CD4-positive, CD25-positive, alpha-beta regulatory T cell (primary cell): ENCODE data around the gene ABCG5. TPM values are rescaled to one million over a fixed set of nuclear protein-coding genes. Genes with fewer than 3 reads are reported as not detected.
A peak's percentile ranks its signal among the peaks of the same experiment; 100 is the strongest.

Source experiments
- ATAC-seq, 2 donors: fragments of 150-1000 bp; cut with Tn5 transposase; one replicate each; pipeline ENCODE4 v1.10.0; 2021; ENCODE audit warnings: low read depth in 2 of 2, moderate number of reproducible peaks in 2 of 2, moderate library complexity in 1 of 2
- DNase-seq, 3 donors: peaks; one replicate each; pipeline versions ENCODE4 v3.0.0 to v3.0.0-alpha.2; 2012 to 2022; ENCODE audit warnings: mixed read lengths in 1 of 3
- H3K27ac ChIP-seq: one replicate; pipeline ENCODE4 v1.7.0; 2013; ENCODE audit warnings: mild to moderate bottlenecking, low read length; ENCODE audit not compliant: insufficient read depth, poor library complexity, severe bottlenecking
- H3K27me3 ChIP-seq: one replicate; pipeline ENCODE4 v1.7.0; 2013; ENCODE audit warnings: low read length; ENCODE audit not compliant: control insufficient read depth, insufficient read depth
- H3K36me3 ChIP-seq: one replicate; pipeline ENCODE4 v1.7.0; 2013; ENCODE audit warnings: mild to moderate bottlenecking, low read length, moderate library complexity; ENCODE audit not compliant: control insufficient read depth, insufficient read depth
- H3K4me1 ChIP-seq: 2 replicates; pipeline ENCODE4 v1.7.0; 2013; ENCODE audit warnings: mild to moderate bottlenecking, low read length; ENCODE audit not compliant: insufficient read depth, control insufficient read depth, poor library complexity, severe bottlenecking
- H3K4me3 ChIP-seq: one replicate; pipeline ENCODE4 v1.7.0; 2013; ENCODE audit warnings: low read depth, mild to moderate bottlenecking, low read length, moderate library complexity
- H3K9me3 ChIP-seq, 2 experiments: 1 replicate in 1 of 2; 2 replicates in 1 of 2; pipeline ENCODE4 v1.7.0; 2013; ENCODE audit warnings: low read length in 2 of 2, mild to moderate bottlenecking in 1 of 2, moderate library complexity in 1 of 2; ENCODE audit not compliant: control insufficient read depth in 2 of 2
- H3K27ac Mint-ChIP-seq, 3 donors: one replicate each; pipeline ENCODE4 v1.8.0; 2020 to 2022; ENCODE audit warnings: mild to moderate bottlenecking in 3 of 3, mixed read lengths in 3 of 3, moderate library complexity in 2 of 3
- H3K27me3 Mint-ChIP-seq: one replicate; pipeline ENCODE4 v1.8.0; 2022; ENCODE audit warnings: mild to moderate bottlenecking, mixed read lengths
- H3K36me3 Mint-ChIP-seq: one replicate; pipeline ENCODE4 v1.8.0; 2020; ENCODE audit warnings: mixed read lengths
- H3K4me1 Mint-ChIP-seq, 4 donors: one replicate each; pipeline ENCODE4 v1.8.0; 2020 to 2022; ENCODE audit warnings: mixed read lengths in 4 of 4, mild to moderate bottlenecking in 1 of 4
- H3K4me3 Mint-ChIP-seq, 4 donors: one replicate each; pipeline ENCODE4 v1.8.0; 2020 to 2022; ENCODE audit warnings: mild to moderate bottlenecking in 4 of 4, mixed read lengths in 4 of 4, moderate library complexity in 3 of 4
- H3K9me3 Mint-ChIP-seq, 7 donors: one replicate each; pipeline ENCODE4 v1.8.0; 2020 to 2022; ENCODE audit warnings: mixed read lengths in 7 of 7, mild to moderate bottlenecking in 3 of 7, moderate library complexity in 2 of 7
- polyA plus RNA-seq, 4 donors: library from polyadenylated mRNA; unstranded; fragments of 300-500 nt; fragmentation: Illumina TruSeq; gene quantifications; one replicate each; pipeline ENCODE4 v1.2.3, GENCODE V29; 2021
- total RNA-seq: library from RNA; stranded (reverse); gene quantifications from one replicate; pipeline ENCODE4 v1.2.3, GENCODE V29; 2022

Gene ABCG5
- total and polyA plus RNA-seq, 5 donors from 2014 or later = not detected

DNA sequence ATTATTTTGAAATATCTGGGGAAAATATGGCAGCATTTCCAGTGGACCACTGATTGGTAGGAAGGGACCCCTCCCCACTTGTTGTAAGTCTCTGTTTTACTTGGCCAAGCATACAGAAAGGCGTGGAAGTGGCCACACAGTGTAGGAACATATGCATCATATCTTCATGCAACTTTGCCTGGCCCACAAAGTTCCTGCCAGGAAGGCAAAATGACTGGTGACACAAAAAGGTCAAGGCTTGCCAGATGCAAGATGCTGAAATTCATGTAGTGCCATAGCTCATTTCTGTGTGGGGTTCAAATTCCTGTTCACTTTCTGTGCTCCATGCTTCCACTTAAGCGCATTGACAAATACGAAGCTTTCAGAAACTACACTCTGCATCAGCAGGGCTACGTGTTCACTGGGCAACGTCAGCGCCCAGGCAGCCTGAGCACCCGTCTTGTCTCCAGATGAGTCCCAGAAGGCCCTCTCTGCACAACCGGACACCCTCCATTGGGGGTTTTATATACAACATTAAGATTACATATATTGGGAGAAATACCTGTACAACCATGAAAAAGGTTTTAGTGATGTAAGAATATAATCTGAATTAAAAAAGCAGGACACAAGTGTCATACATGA lies 61.2 kb downstream of the ABCG5 start:
- no peak for ATAC-seq

DNA sequence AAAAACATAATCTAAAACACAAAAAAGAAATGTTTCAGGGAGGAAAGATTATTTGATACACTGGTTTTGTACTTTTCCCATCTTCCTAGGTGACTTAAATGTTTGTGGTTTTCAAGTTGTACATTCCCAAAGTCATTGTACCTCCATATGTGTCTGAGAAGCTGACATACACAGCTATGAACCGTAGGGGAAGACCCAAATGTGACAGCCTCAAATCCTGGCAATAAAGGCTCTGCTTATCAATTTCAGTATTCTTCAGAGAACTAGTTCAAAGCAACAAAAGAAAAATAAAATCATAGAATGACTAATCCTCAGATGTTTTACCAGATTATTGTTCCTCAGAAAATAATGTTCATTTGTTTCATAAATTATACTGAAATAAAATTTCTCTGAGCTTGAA lies 62.3 kb downstream of the ABCG5 start:
- H3K4me3 ChIP-seq = no peak overlapping the region
- Mint-ChIP-seq H3K4me1 (peaks cover 6 to 14% (median 8%) of the 10 kb centered on the region in 4 donors), H3K27ac (no peak overlapping the region), H3K27me3 (peaks cover 6% of the 10 kb centered on the region), H3K4me3 (peak overlapping the region in 1 of 4 donors; percentile 2), H3K36me3 (peaks cover 15% of the 10 kb centered on the region), H3K9me3 (no peaks in the 10 kb centered on the region)
- H3K27ac ChIP-seq = no peak overlapping the region
- DNase-seq (no peak), ATAC-seq (no peak)
- no peaks in the 10 kb centered on the region for H3K36me3 ChIP-seq
- no peaks in the 10 kb centered on the region for H3K9me3 ChIP-seq
- no peaks in the 10 kb centered on the region for H3K27me3 ChIP-seq
- peaks cover 6% of the 10 kb centered on the region for H3K4me1 ChIP-seq

More for the DNA sequence above, 61.2 kb downstream of the ABCG5 start:
- H3K36me3 ChIP-seq = no peaks in the 10 kb centered on the region
- H3K9me3 ChIP-seq = no peaks in the 10 kb centered on the region
- Mint-ChIP-seq H3K4me3 (no peak overlapping the region), H3K27me3 (peaks cover 6% of the 10 kb centered on the region), H3K27ac (no peak overlapping the region), H3K36me3 (peaks cover 19% of the 10 kb centered on the region), H3K4me1 (peaks cover 6 to 14% (median 8%) of the 10 kb centered on the region in 4 donors), H3K9me3 (no peaks in the 10 kb centered on the region)
- H3K4me3 ChIP-seq = no peak overlapping the region
- H3K4me1 ChIP-seq = peaks cover 6% of the 10 kb centered on the region
- no peaks in the 10 kb centered on the region for H3K27me3 ChIP-seq
- no peak for DNase-seq
- no peak overlapping the region for H3K27ac ChIP-seq

DNA sequence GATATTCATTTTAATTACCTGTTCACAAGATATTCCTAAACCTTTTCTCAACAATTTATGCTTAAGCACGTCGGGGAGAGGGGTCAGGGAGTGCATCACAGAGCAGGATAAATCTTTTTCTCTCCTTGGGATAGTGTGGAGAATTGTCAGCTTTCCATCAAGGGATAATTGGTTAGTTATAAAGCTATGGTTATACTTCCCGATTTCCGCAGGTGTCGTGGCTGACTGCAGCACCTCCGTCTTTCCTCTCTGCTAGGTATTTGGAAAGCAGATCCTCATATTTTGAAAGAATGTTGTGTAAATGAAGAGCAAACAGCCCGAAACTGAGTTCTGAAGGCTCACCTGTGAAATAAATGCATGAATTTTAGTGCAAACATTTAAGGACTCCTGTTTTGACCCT lies 64.0 kb downstream of the ABCG5 start:
- H3K9me3 Mint-ChIP-seq = no peaks in the 10 kb centered on the region
- H3K4me1 ChIP-seq = peaks cover 6% of the 10 kb centered on the region
- peak overlapping the region; percentile 84 for H3K4me3 ChIP-seq
- H3K27me3 ChIP-seq = peaks cover 4% of the 10 kb centered on the region
- H3K4me1 Mint-ChIP-seq = peaks cover 6 to 14% (median 8%) of the 10 kb centered on the region in 4 donors
- no peak overlapping the region for H3K27ac ChIP-seq
- no peak for ATAC-seq
- H3K27ac Mint-ChIP-seq = peak overlapping the region in 2 of 3 donors; percentile 78 to 83
- no peaks in the 10 kb centered on the region for H3K9me3 ChIP-seq
- peaks cover 6% of the 10 kb centered on the region for H3K27me3 Mint-ChIP-seq
- H3K4me3 Mint-ChIP-seq = peak overlapping the region; percentile 89 to 98 (median 94)
- H3K36me3 ChIP-seq = no peaks in the 10 kb centered on the region
- no peak for DNase-seq
- peaks cover 7% of the 10 kb centered on the region for H3K36me3 Mint-ChIP-seq

DNA sequence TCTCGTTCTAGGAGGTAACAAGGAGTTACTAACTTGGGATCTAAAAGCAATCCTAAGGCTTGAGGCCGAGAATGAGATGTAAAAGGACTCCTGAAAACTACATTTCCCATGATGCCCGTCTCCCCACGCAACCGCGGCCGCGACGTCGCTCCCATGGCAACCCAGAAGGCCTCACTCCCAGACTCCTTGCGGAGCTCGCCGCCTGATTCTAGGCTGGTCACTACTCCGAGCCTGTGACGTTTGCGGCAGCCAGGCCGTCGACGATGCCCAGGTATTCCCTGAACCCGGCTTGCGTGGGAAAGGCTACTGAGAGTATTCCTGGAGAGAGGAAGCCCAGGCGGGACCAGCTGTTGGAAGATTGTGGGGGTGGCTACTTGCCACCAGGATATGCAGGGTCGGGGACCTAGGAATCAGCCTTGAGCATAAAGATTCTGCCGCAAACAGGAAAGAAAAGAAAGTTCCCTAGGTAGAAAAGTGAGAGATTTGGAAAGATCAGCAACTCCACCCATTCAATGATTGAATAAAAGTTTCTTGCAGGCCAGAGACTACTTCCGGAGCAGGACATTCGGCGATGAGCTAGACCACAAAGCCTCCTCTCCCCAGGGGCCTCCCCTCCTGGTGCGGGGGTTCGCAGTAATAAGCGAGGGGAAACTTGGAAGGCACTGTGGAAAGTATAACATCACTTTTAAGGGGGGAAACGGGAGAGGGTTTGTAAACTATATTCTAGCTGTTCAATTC lies 64.6 kb downstream of the ABCG5 start, which contains the start of gene DYNC2LI1:
Gene DYNC2LI1, plus strand, starts transcription at position 164 of the 738 bp plus-strand sequence. Its CDS starts 100 bp downstream, at position 264.
- DNase-seq (peak; percentile 53 to 82 (median 65)), ATAC-seq (peak; percentile 92 to 93)
- H3K9me3 Mint-ChIP-seq = no peaks in the 10 kb centered on the region
- Histone ChIP-seq H3K9me3 (no peaks in the 10 kb centered on the region), H3K27me3 (peaks cover 5% of the 10 kb centered on the region), H3K27ac (no peak within 1 kb of the TSS), H3K4me1 (peaks cover 6% of the 10 kb centered on the region), H3K4me3 (peak within 1 kb of the TSS; percentile 84), H3K36me3 (no peaks in the 10 kb centered on the region)
- H3K4me1 Mint-ChIP-seq = peaks cover 6 to 14% (median 8%) of the 10 kb centered on the region in 4 donors
- peak within 1 kb of the TSS; percentile 78 to 83 (median 83) for H3K27ac Mint-ChIP-seq
- peaks cover 8% of the 10 kb centered on the region for H3K27me3 Mint-ChIP-seq
- H3K4me3 Mint-ChIP-seq = peak within 1 kb of the TSS; percentile 89 to 98 (median 94)
- H3K36me3 Mint-ChIP-seq = peaks cover 3% of the 10 kb centered on the region

DNA sequence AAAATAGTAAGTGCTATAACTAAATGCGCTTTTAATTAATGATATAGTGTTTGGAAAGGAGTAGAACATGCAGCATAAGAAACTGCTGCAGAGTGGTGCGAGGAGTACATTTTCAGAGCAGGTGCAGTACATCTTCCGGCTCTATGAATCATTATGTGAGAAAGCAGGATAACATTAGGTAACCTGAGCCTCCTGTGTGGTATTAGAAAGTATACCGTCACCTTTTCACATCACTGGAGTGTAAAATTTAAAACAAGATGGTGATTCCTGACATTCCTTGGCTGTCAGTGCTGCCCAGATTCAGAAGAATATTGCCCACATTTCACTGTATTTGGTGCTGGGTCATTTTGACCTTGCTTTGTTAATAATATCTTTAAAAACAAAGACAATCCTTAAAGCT lies 72.6 kb downstream of the ABCG5 start:
- peaks cover 11% of the 10 kb centered on the region for H3K27me3 Mint-ChIP-seq
- Histone ChIP-seq H3K36me3 (no peaks in the 10 kb centered on the region), H3K27me3 (peaks cover 10% of the 10 kb centered on the region), H3K27ac (no peak overlapping the region), H3K9me3 (no peaks in the 10 kb centered on the region), H3K4me1 (no peaks in the 10 kb centered on the region), H3K4me3 (no peak overlapping the region)
- H3K36me3 Mint-ChIP-seq = peaks cover 3% of the 10 kb centered on the region
- ATAC-seq = no peak
- H3K4me1 Mint-ChIP-seq = no peaks in the 10 kb centered on the region
- no peaks in the 10 kb centered on the region for H3K9me3 Mint-ChIP-seq
- H3K27ac Mint-ChIP-seq = no peak overlapping the region
- DNase-seq = no peak
- H3K4me3 Mint-ChIP-seq = no peak overlapping the region

DNA sequence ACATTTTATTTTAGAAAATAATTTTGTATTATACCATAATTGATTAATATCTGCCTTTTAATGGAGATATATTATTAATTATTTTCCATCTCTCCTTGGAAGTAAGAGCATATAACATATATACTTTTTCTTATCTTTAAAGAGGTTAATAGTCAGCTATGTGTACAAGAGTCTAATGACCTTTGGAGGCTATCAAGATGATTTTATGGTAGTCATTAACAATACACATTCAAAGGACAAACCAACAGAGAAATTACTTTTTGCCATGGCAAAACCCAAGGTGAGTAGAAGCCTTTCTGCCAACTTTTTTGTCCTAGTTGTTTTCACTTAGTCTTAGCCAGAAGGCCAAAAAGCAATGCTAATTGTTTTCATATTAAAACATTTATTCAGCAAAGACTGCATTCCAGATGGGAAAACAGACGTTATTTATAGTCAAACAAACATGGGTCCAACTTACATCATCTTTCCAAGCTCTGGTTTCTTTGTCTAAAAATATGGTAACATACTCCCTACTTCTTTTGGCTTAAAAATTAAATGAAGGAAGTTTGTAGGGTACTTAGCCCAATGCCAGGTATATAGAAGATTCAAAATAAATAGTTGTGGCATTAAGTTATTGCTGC lies 74.4 kb downstream of the ABCG5 start:
- DNase-seq (no peak), ATAC-seq (no peak)
- H3K27me3 Mint-ChIP-seq = peaks cover 10% of the 10 kb centered on the region
- H3K27ac Mint-ChIP-seq = no peak overlapping the region
- no peak overlapping the region for H3K4me3 Mint-ChIP-seq
- no peaks in the 10 kb centered on the region for H3K4me1 ChIP-seq
- peaks cover 0 to 3% (median 0%) of the 10 kb centered on the region in 7 donors for H3K9me3 Mint-ChIP-seq
- H3K36me3 Mint-ChIP-seq = no peaks in the 10 kb centered on the region
- H3K27me3 ChIP-seq = peaks cover 5% of the 10 kb centered on the region
- H3K9me3 ChIP-seq = no peaks in the 10 kb centered on the region
- H3K27ac ChIP-seq = no peak overlapping the region
- H3K4me1 Mint-ChIP-seq = no peaks in the 10 kb centered on the region
- no peaks in the 10 kb centered on the region for H3K36me3 ChIP-seq
- no peak overlapping the region for H3K4me3 ChIP-seq

DNA sequence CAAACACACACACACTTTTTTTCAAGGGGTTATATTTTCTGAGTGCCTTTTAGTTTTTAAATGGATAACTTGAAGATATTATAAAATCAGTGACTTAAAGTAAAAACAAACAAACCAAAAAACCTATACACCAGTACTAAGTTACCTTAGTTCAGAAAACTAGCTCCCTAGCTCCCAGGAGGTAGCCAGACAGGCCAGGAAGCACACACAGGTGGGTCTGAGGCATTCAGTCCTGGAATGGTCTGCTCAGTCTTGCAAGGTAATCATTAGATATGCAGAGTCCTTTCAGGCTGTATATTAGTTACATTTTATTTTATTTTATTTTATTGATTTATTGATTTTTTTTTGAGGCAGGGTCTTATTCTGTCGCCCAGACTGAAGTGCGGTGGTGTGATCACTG lies 75.5 kb downstream of the ABCG5 start:
- ATAC-seq (no peak), DNase-seq (no peak)
- peaks cover 4% of the 10 kb centered on the region for H3K27me3 Mint-ChIP-seq
- H3K36me3 Mint-ChIP-seq = no peaks in the 10 kb centered on the region
- H3K27ac Mint-ChIP-seq = no peak overlapping the region
- peaks cover 0 to 3% (median 0%) of the 10 kb centered on the region in 7 donors for H3K9me3 Mint-ChIP-seq
- no peaks in the 10 kb centered on the region for H3K4me1 ChIP-seq
- H3K4me3 ChIP-seq = no peak overlapping the region
- H3K27me3 ChIP-seq = peaks cover 5% of the 10 kb centered on the region
- H3K27ac ChIP-seq = no peak overlapping the region
- H3K36me3 ChIP-seq = no peaks in the 10 kb centered on the region
- H3K4me1 Mint-ChIP-seq = no peaks in the 10 kb centered on the region
- no peak overlapping the region for H3K4me3 Mint-ChIP-seq
- H3K9me3 ChIP-seq = no peaks in the 10 kb centered on the region
